ENCODE results near the gene RHEBL1.
A peak's percentile ranks its signal among the peaks of the same experiment; 100 is the strongest.

RHEBL1 gene

GRCh38 chr12:49094975-49095365, 25.2 kb upstream of the RHEBL1 start:
- no peak for DNase-seq (ENCODE audit: extremely low spot score)
- POLR2A ChIA-PET: no interaction called here
- CTCF ChIA-PET: interaction anchor here (0.7 to 19.5 kb wide), 13 partner anchors 11 to 194 kb away, joined by 3 to 369 read pairs (median 4); partner anchors contain the start of genes LMBR1L, RHEBL1, TUBA1B and WNT1
- no peak for TF ChIP-seq CTCF (IDR thresholded peaks at IDR 0.05; ENCODE audit: control extremely low read depth, extremely low read depth, low read depth, missing control alignments)

- TF ChIP-seq CTCF (IDR thresholded peaks at IDR 0.05; ENCODE audit: control extremely low read depth, extremely low read depth, low read depth, missing control alignments): no peak
- POLR2A ChIA-PET: no interaction called here
- no peak for DNase-seq (ENCODE audit: extremely low spot score)
- CTCF ChIA-PET: interaction anchor here (0.7 to 19.5 kb wide), 16 partner anchors 11 to 195 kb away, joined by 3 to 369 read pairs (median 4); partner anchors contain the start of genes LMBR1L, RHEBL1, TUBA1B and WNT1
These were observed 24.6 kb upstream of the RHEBL1 start, which contains the start of gene DHH for GRCh38 chr12:49094160-49094974. DHH (minus strand) TSS chr12:49094801; CDS start chr12:49094512, 289 bp downstream.

- no peak for TF ChIP-seq CTCF (IDR thresholded peaks at IDR 0.05; ENCODE audit: control extremely low read depth, extremely low read depth, low read depth, missing control alignments)
- POLR2A ChIA-PET: interaction anchor here (0.6 kb wide), 1 partner anchor 462 kb away, joined by 4 read pairs; no protein-coding TSS in a partner anchor
- CTCF ChIA-PET: interaction anchor here (0.9 to 19.5 kb wide), 12 partner anchors 10 to 141 kb away, joined by 3 to 369 read pairs (median 6); partner anchors contain the start of genes LMBR1L, RHEBL1 and TUBA1B
- no peak for DNase-seq (ENCODE audit: extremely low spot score)
These were observed 24.0 kb upstream of the RHEBL1 start for GRCh38 chr12:49093792-49094159.

GRCh38 chr12:49092816-49093406, 23.1 kb upstream of the RHEBL1 start:
- ChIA-PET CTCF (interaction anchor here (1.0 to 19.3 kb wide), 19 partner anchors 11 to 105 kb away, joined by 3 to 206 read pairs (median 7); partner anchors contain the start of genes LMBR1L, RHEBL1 and TUBA1B), POLR2A (interaction anchor here (0.5 to 1.1 kb wide), 3 partner anchors 15 to 274 kb away, joined by 3 read pairs; partner anchors contain the start of genes SPATS2 and TUBA1B)
- TF ChIP-seq CTCF (IDR thresholded peaks at IDR 0.05; ENCODE audit: control extremely low read depth, extremely low read depth, low read depth, missing control alignments): no peak
- no peak for DNase-seq (ENCODE audit: extremely low spot score)

- TF ChIP-seq CTCF (IDR thresholded peaks at IDR 0.05; ENCODE audit: control extremely low read depth, extremely low read depth, low read depth, missing control alignments): peak; percentile 79
- ChIA-PET CTCF (interaction anchor here (1.0 to 11.2 kb wide), 17 partner anchors 11 to 143 kb away, joined by 3 to 206 read pairs (median 7); partner anchors contain the start of genes LMBR1L, RHEBL1 and TUBA1B), POLR2A (interaction anchor here (0.5 to 1.1 kb wide), 3 partner anchors 16 to 275 kb away, joined by 3 read pairs; partner anchors contain the start of genes SPATS2 and TUBA1B)
- peak; percentile 83 for DNase-seq (ENCODE audit: extremely low spot score)
These were observed 22.5 kb upstream of the RHEBL1 start for GRCh38 chr12:49092086-49092815.

- ChIA-PET CTCF (interaction anchor here (1.0 to 11.2 kb wide), 17 partner anchors 10 to 143 kb away, joined by 3 to 206 read pairs (median 7); partner anchors contain the start of genes LMBR1L, RHEBL1 and TUBA1B), POLR2A (interaction anchor here (1.0 to 1.1 kb wide), 2 partner anchors 16 to 40 kb away, joined by 3 read pairs; partner anchors contain the start of gene TUBA1B)
- TF ChIP-seq CTCF (IDR thresholded peaks at IDR 0.05; ENCODE audit: control extremely low read depth, extremely low read depth, low read depth, missing control alignments): no peak
- DNase-seq (ENCODE audit: extremely low spot score): no peak
These were observed 22.0 kb upstream of the RHEBL1 start for GRCh38 chr12:49091836-49092085.

All from GM10248 (cell line).